Subcutaneous adipose tissue (tissue), 4 donors: ENCODE measurements around the gene STBD1. TPM values are rescaled to one million over a fixed set of nuclear protein-coding genes. Genes with fewer than 3 reads are reported as not detected.

Source experiments
- total RNA-seq, 4 donors: library from RNA; depleted of rRNA; stranded (reverse); fragments of >200 nt; gene quantifications; one replicate each; pipeline ENCODE4 v1.1.0, GENCODE V29; 2016
- TF ChIP-seq, protein P1 (sequence below): fragments of 450-650 bp; IDR thresholded peaks from one replicate; pipeline ENCODE4 v1.5.1; 2016; ENCODE audit warnings: low read depth, mild to moderate bottlenecking, control low read depth, antibody characterized with exemption, moderate library complexity

The STBD1 gene
- total RNA-seq, 4 donors from 2014 or later, result 25.8 to 62.0 (median 36.4) TPM

DNA sequence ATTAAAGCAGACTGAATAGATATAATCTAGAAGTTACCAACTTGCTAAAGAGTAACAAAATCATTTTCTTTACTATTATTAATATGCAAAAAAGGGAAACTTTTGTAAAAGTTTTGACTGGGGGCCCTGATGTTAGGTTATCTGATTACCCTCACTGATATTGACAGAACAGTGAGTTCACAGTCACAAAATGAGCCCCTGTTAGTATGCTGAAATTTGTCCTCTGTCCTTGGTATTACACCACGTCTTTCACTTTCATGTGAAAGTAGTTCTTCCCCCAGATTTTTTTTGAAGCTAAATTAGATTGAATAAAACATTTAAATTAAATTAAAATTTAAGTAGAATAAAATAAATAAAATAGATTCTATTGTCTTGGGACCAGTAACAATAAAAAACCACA lies 5.9 kb downstream of the STBD1 start:
- TF ChIP-seq, protein P1, sequence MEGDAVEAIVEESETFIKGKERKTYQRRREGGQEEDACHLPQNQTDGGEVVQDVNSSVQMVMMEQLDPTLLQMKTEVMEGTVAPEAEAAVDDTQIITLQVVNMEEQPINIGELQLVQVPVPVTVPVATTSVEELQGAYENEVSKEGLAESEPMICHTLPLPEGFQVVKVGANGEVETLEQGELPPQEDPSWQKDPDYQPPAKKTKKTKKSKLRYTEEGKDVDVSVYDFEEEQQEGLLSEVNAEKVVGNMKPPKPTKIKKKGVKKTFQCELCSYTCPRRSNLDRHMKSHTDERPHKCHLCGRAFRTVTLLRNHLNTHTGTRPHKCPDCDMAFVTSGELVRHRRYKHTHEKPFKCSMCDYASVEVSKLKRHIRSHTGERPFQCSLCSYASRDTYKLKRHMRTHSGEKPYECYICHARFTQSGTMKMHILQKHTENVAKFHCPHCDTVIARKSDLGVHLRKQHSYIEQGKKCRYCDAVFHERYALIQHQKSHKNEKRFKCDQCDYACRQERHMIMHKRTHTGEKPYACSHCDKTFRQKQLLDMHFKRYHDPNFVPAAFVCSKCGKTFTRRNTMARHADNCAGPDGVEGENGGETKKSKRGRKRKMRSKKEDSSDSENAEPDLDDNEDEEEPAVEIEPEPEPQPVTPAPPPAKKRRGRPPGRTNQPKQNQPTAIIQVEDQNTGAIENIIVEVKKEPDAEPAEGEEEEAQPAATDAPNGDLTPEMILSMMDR, result no peak

DNA sequence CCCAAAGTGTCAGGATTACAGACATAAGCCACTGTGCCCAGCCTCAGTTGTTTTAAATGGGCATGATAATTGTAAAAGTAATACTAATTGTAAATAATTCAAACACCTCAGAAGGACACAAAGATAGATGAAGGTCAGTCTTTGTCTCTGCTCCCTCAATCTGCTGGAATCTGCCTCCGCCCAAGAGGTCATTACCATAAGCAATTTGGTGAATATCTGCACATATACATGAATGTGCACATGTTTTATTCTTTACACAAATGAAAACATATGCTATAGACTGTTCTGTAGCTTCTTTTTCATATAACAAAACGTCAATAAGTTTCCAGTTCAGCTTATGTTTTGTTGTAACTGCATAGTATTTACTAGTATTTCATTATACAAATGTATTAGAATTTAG lies 7.0 kb downstream of the STBD1 start:
- TF ChIP-seq, protein P1, result no peak

DNA sequence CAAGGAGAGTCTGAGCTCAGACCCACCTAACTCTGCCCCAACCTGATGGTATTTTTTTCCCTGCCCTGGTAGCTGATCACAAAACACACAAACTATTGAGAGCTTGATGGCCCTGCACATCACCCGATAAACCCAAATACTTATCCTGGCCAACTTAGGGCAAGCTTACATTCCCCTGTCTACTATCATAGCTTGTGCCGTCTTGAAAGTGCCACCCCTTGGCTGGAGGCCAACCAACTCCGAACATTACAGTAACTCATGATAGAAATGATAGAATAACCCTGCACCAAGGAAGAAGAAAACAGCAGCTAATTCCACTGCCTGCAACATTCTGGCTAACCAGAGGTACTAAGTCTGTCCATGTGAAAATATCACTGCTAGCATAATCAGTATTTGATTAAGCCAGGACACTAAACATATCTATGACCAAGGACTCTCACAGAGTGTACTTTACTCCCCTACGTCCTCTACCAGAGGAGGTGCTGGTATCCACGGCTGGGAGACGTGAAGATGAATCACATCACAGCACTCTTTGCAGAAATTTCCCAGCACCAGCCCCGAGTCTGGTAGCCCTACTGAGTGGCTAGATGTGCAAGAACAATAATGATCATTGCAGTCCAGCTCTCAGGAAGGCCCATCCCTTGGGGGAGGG lies 8.9 kb downstream of the STBD1 start:
- TF ChIP-seq, protein P1, result no peak

DNA sequence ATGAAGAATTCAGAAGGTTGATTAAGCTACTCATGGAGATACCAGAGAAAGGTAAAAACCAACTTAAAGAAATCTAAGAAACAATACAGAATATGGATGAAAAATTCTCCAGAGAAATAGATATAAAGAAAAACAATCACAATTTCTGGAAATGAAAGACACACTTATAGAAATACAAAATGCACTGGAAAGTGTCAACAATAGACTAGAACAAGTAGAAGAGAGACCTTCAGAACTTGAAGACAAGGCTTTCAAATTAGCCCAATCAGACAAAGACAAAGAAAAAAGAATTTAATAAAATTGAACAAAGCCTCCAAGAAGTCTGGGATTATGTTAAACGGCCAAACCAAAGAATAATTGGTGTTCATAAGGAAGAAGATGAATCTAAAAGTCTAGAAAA lies 9.6 kb downstream of the STBD1 start:
- TF ChIP-seq, protein P1, result no peak

DNA sequence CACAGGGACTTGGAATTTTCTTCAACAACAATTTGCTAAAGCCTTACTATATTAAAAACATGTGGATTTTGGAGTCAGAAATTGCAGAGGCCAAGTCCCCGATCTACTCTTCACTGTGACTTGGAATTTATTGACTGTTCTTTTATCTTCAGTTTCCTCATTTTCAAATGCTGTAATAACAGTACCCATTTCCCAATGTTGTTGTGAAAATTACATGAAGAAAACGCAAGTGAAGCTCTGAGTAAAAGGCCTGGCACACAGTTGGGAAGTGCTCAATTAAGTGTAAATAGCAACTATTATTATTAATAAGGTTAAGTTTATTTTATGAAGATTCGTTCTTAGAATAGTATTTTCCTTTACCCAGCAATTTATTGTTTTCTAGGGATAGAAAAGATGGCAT lies 15.7 kb downstream of the STBD1 start:
- TF ChIP-seq, protein P1, result no peak

DNA sequence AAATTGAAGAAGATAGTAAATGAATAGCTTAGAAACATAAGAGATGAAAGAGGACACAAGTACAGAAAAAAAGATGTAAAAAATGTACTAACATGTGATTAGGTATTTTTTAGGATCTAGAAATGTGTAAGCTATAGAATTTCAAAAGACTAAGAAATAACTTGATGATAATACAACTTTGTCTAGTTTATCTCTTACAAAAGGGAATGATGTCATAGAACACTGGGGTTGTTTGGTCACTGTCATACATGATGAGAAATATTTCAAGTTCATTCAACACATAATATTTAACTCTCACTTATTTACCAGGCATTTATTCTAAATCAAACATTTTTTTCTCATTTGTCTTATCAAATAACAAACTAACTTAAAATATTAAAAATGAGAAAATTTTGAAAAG lies 18.5 kb downstream of the STBD1 start:
- TF ChIP-seq, protein P1, result no peak

DNA sequence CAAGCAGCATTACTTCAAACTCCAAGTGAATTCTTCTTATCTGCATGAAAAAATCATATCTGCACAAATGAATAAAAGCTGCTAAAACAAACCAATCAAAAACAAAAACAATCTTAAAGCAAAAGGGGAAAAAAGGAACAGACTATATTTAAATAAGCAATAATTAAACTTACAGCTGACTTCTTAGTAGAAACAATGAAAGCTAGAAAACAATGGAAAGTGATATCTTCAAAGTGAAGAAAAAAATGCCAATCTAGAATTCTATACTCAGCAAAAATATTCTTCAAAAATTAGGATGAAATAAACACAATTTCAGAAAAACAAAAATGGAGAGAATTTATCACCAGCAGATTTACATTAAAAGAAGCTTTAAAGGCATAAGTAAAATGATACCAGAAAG lies 20.0 kb downstream of the STBD1 start:
- TF ChIP-seq, protein P1, result no peak
